ENCODE results near the gene CAPN14. TPM values are rescaled to one million over a fixed set of nuclear protein-coding genes. Genes with fewer than 3 reads are reported as not detected.

CAPN14 gene
- total RNA-seq, 6 donors from 2014 or later, result 0.11 to 1.0 (median 0.27) TPM

DNA sequence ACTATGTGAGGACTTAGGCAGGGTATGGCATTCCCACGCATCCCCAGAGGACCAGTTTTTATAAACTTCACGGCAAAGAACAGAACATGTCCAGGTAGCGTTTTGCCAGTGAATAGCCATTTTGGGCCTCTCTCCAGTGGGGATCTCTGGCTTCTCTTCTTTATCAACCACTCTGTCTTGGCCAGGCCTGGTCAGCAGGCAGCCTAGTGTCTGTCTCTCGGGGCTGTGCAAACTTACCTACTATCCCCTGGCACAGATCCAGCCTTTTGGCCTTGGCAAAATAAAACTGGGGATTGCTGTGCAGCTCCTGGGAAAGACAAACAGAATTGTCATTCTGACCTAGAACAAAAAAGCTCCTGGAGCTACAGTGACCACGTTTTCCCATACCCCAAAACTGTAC, 14.5 kb downstream of the CAPN14 start:
- DNase-seq, result no peak
- no peaks in the 10 kb centered on the region for H3K4me1 ChIP-seq
- H3K9me3 ChIP-seq, result no peaks in the 10 kb centered on the region
- no peak for ATAC-seq (ENCODE audit: low FRiP score in 2 of 2)
- TF ChIP-seq EP300 (IDR thresholded peaks at IDR 0.05) (no peak), POLR2AphosphoS5 (IDR thresholded peaks at IDR 0.05) (no peak), POLR2A (IDR thresholded peaks at IDR 0.05) (no peak)
- TF ChIP-seq, protein P1, sequence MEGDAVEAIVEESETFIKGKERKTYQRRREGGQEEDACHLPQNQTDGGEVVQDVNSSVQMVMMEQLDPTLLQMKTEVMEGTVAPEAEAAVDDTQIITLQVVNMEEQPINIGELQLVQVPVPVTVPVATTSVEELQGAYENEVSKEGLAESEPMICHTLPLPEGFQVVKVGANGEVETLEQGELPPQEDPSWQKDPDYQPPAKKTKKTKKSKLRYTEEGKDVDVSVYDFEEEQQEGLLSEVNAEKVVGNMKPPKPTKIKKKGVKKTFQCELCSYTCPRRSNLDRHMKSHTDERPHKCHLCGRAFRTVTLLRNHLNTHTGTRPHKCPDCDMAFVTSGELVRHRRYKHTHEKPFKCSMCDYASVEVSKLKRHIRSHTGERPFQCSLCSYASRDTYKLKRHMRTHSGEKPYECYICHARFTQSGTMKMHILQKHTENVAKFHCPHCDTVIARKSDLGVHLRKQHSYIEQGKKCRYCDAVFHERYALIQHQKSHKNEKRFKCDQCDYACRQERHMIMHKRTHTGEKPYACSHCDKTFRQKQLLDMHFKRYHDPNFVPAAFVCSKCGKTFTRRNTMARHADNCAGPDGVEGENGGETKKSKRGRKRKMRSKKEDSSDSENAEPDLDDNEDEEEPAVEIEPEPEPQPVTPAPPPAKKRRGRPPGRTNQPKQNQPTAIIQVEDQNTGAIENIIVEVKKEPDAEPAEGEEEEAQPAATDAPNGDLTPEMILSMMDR (IDR thresholded peaks at IDR 0.05), result no peak
- no peaks in the 10 kb centered on the region for H3K27me3 ChIP-seq
- no peaks in the 10 kb centered on the region for H3K36me3 ChIP-seq
- H3K4me3 ChIP-seq, result no peak overlapping the region
- no peak overlapping the region for H3K27ac ChIP-seq
- WGBS, 2 donors, result 87 to 88% methylated on average over 5 of the region's 5 CpGs

GRCh38 chr2:31202041-31202440, 15.3 kb downstream of the CAPN14 start:
- TF ChIP-seq POLR2AphosphoS5 (IDR thresholded peaks at IDR 0.05) (no peak), EP300 (IDR thresholded peaks at IDR 0.05) (no peak), POLR2A (IDR thresholded peaks at IDR 0.05) (no peak)
- TF ChIP-seq, protein P1 (IDR thresholded peaks at IDR 0.05), result no peak
- DNase-seq (no peak), ATAC-seq (ENCODE audit: low FRiP score in 2 of 2) (no peak)
- Histone ChIP-seq H3K4me1 (no peaks in the 10 kb centered on the region), H3K27ac (no peak overlapping the region), H3K4me3 (no peak overlapping the region), H3K27me3 (no peaks in the 10 kb centered on the region), H3K36me3 (no peaks in the 10 kb centered on the region), H3K9me3 (no peaks in the 10 kb centered on the region)
- WGBS, 2 donors, result 91 to 95% methylated on average over 3 to 5 of the region's 5 CpGs

- ATAC-seq (ENCODE audit: low FRiP score in 2 of 2) (no peak), DNase-seq (no peak)
- H3K4me3 ChIP-seq, result no peak overlapping the region
- 80 to 90% methylated on average over 9 of the region's 9 CpGs for WGBS, 2 donors
- H3K27me3 ChIP-seq, result no peaks in the 10 kb centered on the region
- no peaks in the 10 kb centered on the region for H3K9me3 ChIP-seq
- H3K4me1 ChIP-seq, result no peaks in the 10 kb centered on the region
- H3K36me3 ChIP-seq, result no peaks in the 10 kb centered on the region
- H3K27ac ChIP-seq, result no peak overlapping the region
- TF ChIP-seq EP300 (IDR thresholded peaks at IDR 0.05) (no peak), POLR2AphosphoS5 (IDR thresholded peaks at IDR 0.05) (no peak), POLR2A (IDR thresholded peaks at IDR 0.05) (no peak)
- TF ChIP-seq, protein P1 (IDR thresholded peaks at IDR 0.05), result no peak
Measured at GRCh38 chr2:31200972-31201371, 16.3 kb downstream of the CAPN14 start.

DNA sequence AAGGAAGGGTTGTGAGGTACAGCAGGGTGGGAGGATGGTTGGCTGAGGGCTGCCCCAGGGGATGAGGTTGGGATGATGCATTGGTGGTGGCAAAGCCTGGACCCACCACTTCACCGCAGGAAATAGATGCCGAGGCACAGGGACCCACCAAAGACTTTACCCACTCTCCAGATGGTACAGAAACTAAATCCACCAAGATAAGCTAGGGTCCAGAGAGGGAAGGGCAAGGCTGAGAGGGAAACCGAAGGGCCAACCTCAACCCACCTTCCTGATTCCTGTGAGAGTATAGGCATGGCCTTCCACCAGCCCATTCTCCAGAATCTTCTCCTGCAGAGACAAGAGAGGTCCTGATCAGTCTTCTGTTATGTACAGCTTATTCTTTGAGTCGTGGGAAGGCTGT, 18.1 kb downstream of the CAPN14 start:
- WGBS, 2 donors, result 62 to 85% methylated on average over 4 of the region's 4 CpGs
- ATAC-seq (ENCODE audit: low FRiP score in 2 of 2) (no peak), DNase-seq (no peak)
- no peaks in the 10 kb centered on the region for H3K9me3 ChIP-seq
- H3K27me3 ChIP-seq, result no peaks in the 10 kb centered on the region
- no peaks in the 10 kb centered on the region for H3K4me1 ChIP-seq
- no peak overlapping the region for H3K27ac ChIP-seq
- H3K4me3 ChIP-seq, result no peak overlapping the region
- no peaks in the 10 kb centered on the region for H3K36me3 ChIP-seq
- no peak for TF ChIP-seq POLR2A (IDR thresholded peaks at IDR 0.05)
- TF ChIP-seq, protein P1 (IDR thresholded peaks at IDR 0.05), result no peak
- no peak for TF ChIP-seq POLR2AphosphoS5 (IDR thresholded peaks at IDR 0.05)
- no peak for TF ChIP-seq EP300 (IDR thresholded peaks at IDR 0.05)

DNA sequence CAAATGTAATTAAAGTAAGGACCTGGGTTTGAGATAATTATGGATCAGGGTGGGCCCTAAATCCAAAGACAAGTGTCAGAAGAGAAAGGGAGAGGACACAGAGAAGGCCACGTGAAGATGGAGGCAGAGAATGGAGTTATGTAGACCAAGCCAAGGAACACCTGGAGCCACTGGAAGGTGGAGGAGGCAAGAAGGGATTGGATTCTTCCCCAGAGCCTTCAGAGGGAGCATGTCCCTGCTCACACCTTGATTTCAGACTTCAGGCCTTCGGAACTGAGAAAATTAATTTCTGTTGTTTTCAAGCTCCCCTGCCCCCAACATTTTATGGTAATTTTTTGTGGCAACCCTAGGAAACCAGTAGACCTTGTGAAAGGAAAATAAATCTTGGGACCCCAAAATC, 19.6 kb downstream of the CAPN14 start:
- ATAC-seq (ENCODE audit: low FRiP score in 2 of 2), result no peak
- Histone ChIP-seq H3K9me3 (no peaks in the 10 kb centered on the region), H3K36me3 (no peaks in the 10 kb centered on the region), H3K27me3 (no peaks in the 10 kb centered on the region), H3K4me3 (no peak overlapping the region), H3K4me1 (no peaks in the 10 kb centered on the region), H3K27ac (no peak overlapping the region)
- WGBS, 2 donors, result 91 to 93% methylated on average over 2 of the region's 2 CpGs
- TF ChIP-seq, protein P1 (IDR thresholded peaks at IDR 0.05), result no peak
- no peak for TF ChIP-seq POLR2AphosphoS5 (IDR thresholded peaks at IDR 0.05)
- no peak for TF ChIP-seq POLR2A (IDR thresholded peaks at IDR 0.05)
- no peak for TF ChIP-seq EP300 (IDR thresholded peaks at IDR 0.05)
- DNase-seq, result no peak

All from upper lobe of left lung (tissue), 6 donors.